Testis (tissue), 2 donors: ENCODE data around the gene SLC6A20.

Experiments used
- CTCF ChIP-seq, 3 experiments: fragments of 450-650 bp in 2 of 3; fragments of 200-600 bp in 1 of 3; sonication (generic) in 1 of 3; IDR thresholded peaks; one replicate each; pipeline ENCODE4 v1.5.1; 2016 to 2019; ENCODE audit warnings: antibody characterized with exemption in 3 of 3, mild to moderate bottlenecking in 2 of 3, moderate library complexity in 1 of 3
- POLR2A ChIP-seq: fragments of 450-650 bp; IDR thresholded peaks from one replicate; pipeline ENCODE4 v1.6.1; 2017; ENCODE audit warnings: antibody characterized with exemption, mild to moderate bottlenecking, moderate library complexity

- TF ChIP-seq CTCF (IDR thresholded peaks at IDR 0.05) (no peak), POLR2A (no peak)
Observed at GRCh38 chr3:45753095-45753494, 43.2 kb downstream of the SLC6A20 start.
